HCT116 (cell line): Measurements from ENCODE around the gene RNF141. TPM values are rescaled to one million over a fixed set of nuclear protein-coding genes. Genes with fewer than 3 reads are reported as not detected.
A peak's percentile ranks its signal among the peaks of the same experiment; 100 is the strongest.

ENCODE experiments used
- ATAC-seq: fragments of 200-7000 bp; cut with Tn5 transposase; 2 replicates; pipeline ENCODE4 v1.9.1; 2020; ENCODE audit warnings: mild to moderate bottlenecking, moderate library complexity
- BruUV-seq: library from RNA; stranded (reverse); fragments of 400-500 nt; replicated peaks from 2 replicates; lab custom pipeline; 2021; lab: Mats Ljungman, UMichigan
- CTCF ChIA-PET: fragments of 300-600 bp; sonication (Branson Sonifier 250); formaldehyde crosslinking; loops from one replicate; lab custom pipeline; 2021; ENCODE audit warnings: antibody characterized with exemption; lab: Charles Lee
- POLR2A ChIA-PET: fragments of 300-600, 350-600 bp; sonication (Branson Sonifier 250); formaldehyde crosslinking; loops from one replicate; lab custom pipeline; 2021; ENCODE audit warnings: antibody characterized with exemption; lab: Charles Lee
- RAD21 ChIA-PET, 2 experiments: fragments of 300-600 bp; sonication (Branson Sonifier 250); formaldehyde crosslinking; loops; one replicate each; lab custom pipeline; 2023; ENCODE audit warnings: low total read pairs in 2 of 2; ENCODE audit not compliant: uncharacterized antibody in 2 of 2, unreplicated experiment in 2 of 2, low non-redundant PET in 1 of 2; lab: Charles Lee
- DNase-seq: peaks from one replicate; pipeline ENCODE4 v3.0.0-alpha.2; 2010; ENCODE audit warnings: low read depth, low spot score
- H2AFZ ChIP-seq: fragments of 200-600 bp; shearing (Covaris generic), sonication (generic); 2 replicates; pipeline ENCODE4 v1.6.1; 2017; ENCODE audit warnings: low read depth, mixed run types, mixed read lengths, antibody characterized with exemption, low read length; ENCODE audit not compliant: poor library complexity, severe bottlenecking
- H3K27ac ChIP-seq: 2 replicates; pipeline ENCODE4 v1.5.1; 2012; ENCODE audit warnings: low read depth, low read length
- H3K27me3 ChIP-seq: fragments of 200-600 bp; sonication (generic); 2 replicates; pipeline ENCODE4 v1.6.1; 2016; ENCODE audit warnings: mixed run types, low read length, mixed read lengths; ENCODE audit not compliant: insufficient read depth
- H3K36me3 ChIP-seq, 2 experiments: fragments of 200-500 bp in 1 of 2; fragments of 200-600 bp in 1 of 2; sonication (Bioruptor generic) in 1 of 2; sonication (generic) in 1 of 2; 2 replicates each; pipeline versions ENCODE4 v1.5.1 to v1.6.1; 2014 to 2016; ENCODE audit warnings: low read length in 2 of 2, inconsistent platforms in 1 of 2, mixed read lengths in 1 of 2, mixed run types in 1 of 2; ENCODE audit not compliant: insufficient read depth in 2 of 2, control insufficient read depth in 1 of 2
- H3K4me1 ChIP-seq, 2 experiments: fragments of 200-600 bp in 1 of 2; sonication (generic) in 1 of 2; 2 replicates each; pipeline versions ENCODE4 v1.5.1 to v1.6.1; 2012 to 2017; ENCODE audit warnings: low read length in 2 of 2, inconsistent platforms in 1 of 2, mild to moderate bottlenecking in 1 of 2, mixed read lengths in 1 of 2, mixed run types in 1 of 2, moderate library complexity in 1 of 2; ENCODE audit not compliant: insufficient read depth in 2 of 2, control insufficient read depth in 1 of 2
- H3K4me2 ChIP-seq: fragments of 200-600 bp; sonication (generic); 2 replicates; pipeline ENCODE4 v1.6.1; 2017; ENCODE audit warnings: mixed run types, low read length, mixed read lengths
- H3K4me3 ChIP-seq, 2 experiments: fragments of 200-600 bp in 1 of 2; sonication (generic) in 1 of 2; replicated peaks in 1 of 2; 2 replicates each; pipeline ENCODE4 v1.5.1; 2011 to 2016; ENCODE audit warnings: low read length in 2 of 2, control low read depth in 1 of 2, low read depth in 1 of 2, mild to moderate bottlenecking in 1 of 2, mixed read lengths in 1 of 2, mixed run types in 1 of 2
- H3K79me2 ChIP-seq: fragments of 200-600 bp; sonication (generic); 2 replicates; pipeline ENCODE4 v1.6.1; 2017; ENCODE audit warnings: mild to moderate bottlenecking, mixed run types, low read length, moderate library complexity, mixed read lengths; ENCODE audit not compliant: insufficient read depth
- H3K9ac ChIP-seq: fragments of 200-600 bp; sonication (generic); 2 replicates; pipeline ENCODE4 v1.6.1; 2016; ENCODE audit warnings: low read length, mixed read lengths
- H3K9me2 ChIP-seq: fragments of 200-600 bp; sonication (generic), shearing (Covaris generic); 2 replicates; pipeline ENCODE4 v1.6.1; 2017; ENCODE audit warnings: mixed run types, mild to moderate bottlenecking, moderate library complexity; ENCODE audit not compliant: insufficient read depth
- H3K9me3 ChIP-seq, 2 experiments: fragments of 200-500 bp in 1 of 2; fragments of 200-600 bp in 1 of 2; sonication (Bioruptor generic) in 1 of 2; sonication (generic) in 1 of 2; 2 replicates each; pipeline ENCODE4 v1.6.1; 2014 to 2017; ENCODE audit warnings: low read length in 2 of 2, mixed read lengths in 2 of 2, inconsistent platforms in 1 of 2, low read depth in 1 of 2, mild to moderate bottlenecking in 1 of 2, mixed run types in 1 of 2, moderate library complexity in 1 of 2; ENCODE audit not compliant: control insufficient read depth in 1 of 2, insufficient read depth in 1 of 2
- H4K20me1 ChIP-seq: fragments of 200-600 bp; sonication (generic), shearing (Covaris generic); 2 replicates; pipeline ENCODE4 v1.6.1; 2017; ENCODE audit warnings: mixed run types, mild to moderate bottlenecking, moderate library complexity; ENCODE audit not compliant: insufficient read depth
- CBX3 ChIP-seq: IDR thresholded peaks from 2 replicates; pipeline ENCODE4 v1.6.1; 2012; ENCODE audit warnings: low read depth
- CEBPB ChIP-seq: IDR thresholded peaks from 2 replicates; pipeline ENCODE4 v1.6.1; 2012; ENCODE audit warnings: low read depth
- ELF1 ChIP-seq: IDR thresholded peaks from 2 replicates; pipeline ENCODE4 v1.6.1; 2012; ENCODE audit warnings: low read depth, borderline replicate concordance
- EZH2 ChIP-seq: fragments of 200-600 bp; sonication (generic); IDR thresholded peaks from 2 replicates; pipeline ENCODE4 v1.6.1; 2017; ENCODE audit warnings: antibody characterized with exemption, mixed run types
- FOSL1 ChIP-seq: IDR thresholded peaks from 2 replicates; pipeline ENCODE4 v1.6.1; 2012; ENCODE audit warnings: low read depth
- JUND ChIP-seq: IDR thresholded peaks from 2 replicates; pipeline ENCODE4 v1.6.1; 2012
- POLR2AphosphoS5 ChIP-seq: IDR thresholded peaks from 2 replicates; pipeline ENCODE4 v1.6.1; 2011; ENCODE audit warnings: mild to moderate bottlenecking, low read depth, low read length, moderate library complexity
- RAD21 ChIP-seq: IDR thresholded peaks from 2 replicates; pipeline ENCODE4 v1.6.1; 2012; ENCODE audit warnings: low read depth, mild to moderate bottlenecking
- SIN3A ChIP-seq: IDR thresholded peaks from 2 replicates; pipeline ENCODE4 v1.6.1; 2012; ENCODE audit warnings: low read depth
- SP1 ChIP-seq: IDR thresholded peaks from 2 replicates; pipeline ENCODE4 v1.6.1; 2012; ENCODE audit warnings: low read depth
- TCF7L2 ChIP-seq: IDR thresholded peaks from 2 replicates; pipeline ENCODE4 v1.7.0; 2011; ENCODE audit warnings: borderline replicate concordance, inconsistent platforms; ENCODE audit not compliant: insufficient read depth, insufficient read length; ENCODE audit errors: extremely low read depth
- intact Hi-C: fragments of 100-400 bp; cut with micrococcal nuclease; formaldehyde crosslinking; loops from 2 replicates; pipeline ENCODE4 v1.10.0; 2022
- total RNA-seq: library from RNA; stranded (reverse); gene quantifications from one replicate; pipeline ENCODE4 v1.2.1, GENCODE V29; 2021; ENCODE audit not compliant: unreplicated experiment
- TF ChIP-seq, protein P1 (sequence below), 3 experiments: fragments of 200-600 bp in 1 of 3; sonication (generic) in 1 of 3; IDR thresholded peaks in 2 of 3; conservative IDR thresholded peaks in 1 of 3; 2 replicates each; pipeline ENCODE4 v1.5.1; 2012 to 2017; ENCODE audit warnings: low read depth in 2 of 3, low read length in 2 of 3, antibody characterized with exemption in 1 of 3, borderline replicate concordance in 1 of 3, control low read depth in 1 of 3, mild to moderate bottlenecking in 1 of 3, mixed read lengths in 1 of 3, mixed run types in 1 of 3, moderate library complexity in 1 of 3; ENCODE audit not compliant: insufficient read depth in 1 of 3
- TF ChIP-seq, protein P2 (sequence below): IDR thresholded peaks from 2 replicates; pipeline ENCODE4 v1.6.1; 2012

The RNF141 gene
- total RNA-seq, 1 experiment from 2014 or later = 133 TPM

DNA sequence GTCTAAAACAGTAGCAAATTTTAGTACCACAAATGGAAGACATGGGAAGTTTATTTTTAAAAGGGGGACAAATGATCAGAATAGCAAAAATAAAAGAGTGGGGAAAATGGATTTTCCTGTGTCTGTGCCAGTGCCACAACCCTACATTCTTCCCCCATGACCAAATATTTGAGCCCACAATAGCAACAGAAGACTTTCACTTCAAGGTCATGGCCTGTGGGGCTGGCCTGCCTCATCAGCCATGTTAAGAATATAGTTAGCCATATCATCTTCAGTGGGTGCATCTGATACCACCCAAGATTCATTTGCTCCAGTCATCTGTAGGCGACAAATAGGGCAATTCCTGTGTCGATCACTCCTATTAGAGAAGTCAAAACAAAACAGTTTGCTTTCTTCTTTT is 26.3 kb downstream of the RNF141 start:
- H3K79me2 ChIP-seq = peaks cover 57% of the 10 kb centered on the region
- peak overlapping the region; percentile 39 for H3K4me2 ChIP-seq
- RAD21 ChIA-PET = no interaction called here
- peak overlapping the region; percentile 21; the same call in 1 of the 2 replicates for H3K9ac ChIP-seq
- H3K4me1 ChIP-seq = peaks cover 23 to 60% of the 10 kb centered on the region in 2 experiments
- TF ChIP-seq SP1 (0 out of 2 replicates have a peak, but pooled peaks have one; percentile 15), SIN3A (no peak), POLR2AphosphoS5 (no peak)
- TF ChIP-seq, protein P1, sequence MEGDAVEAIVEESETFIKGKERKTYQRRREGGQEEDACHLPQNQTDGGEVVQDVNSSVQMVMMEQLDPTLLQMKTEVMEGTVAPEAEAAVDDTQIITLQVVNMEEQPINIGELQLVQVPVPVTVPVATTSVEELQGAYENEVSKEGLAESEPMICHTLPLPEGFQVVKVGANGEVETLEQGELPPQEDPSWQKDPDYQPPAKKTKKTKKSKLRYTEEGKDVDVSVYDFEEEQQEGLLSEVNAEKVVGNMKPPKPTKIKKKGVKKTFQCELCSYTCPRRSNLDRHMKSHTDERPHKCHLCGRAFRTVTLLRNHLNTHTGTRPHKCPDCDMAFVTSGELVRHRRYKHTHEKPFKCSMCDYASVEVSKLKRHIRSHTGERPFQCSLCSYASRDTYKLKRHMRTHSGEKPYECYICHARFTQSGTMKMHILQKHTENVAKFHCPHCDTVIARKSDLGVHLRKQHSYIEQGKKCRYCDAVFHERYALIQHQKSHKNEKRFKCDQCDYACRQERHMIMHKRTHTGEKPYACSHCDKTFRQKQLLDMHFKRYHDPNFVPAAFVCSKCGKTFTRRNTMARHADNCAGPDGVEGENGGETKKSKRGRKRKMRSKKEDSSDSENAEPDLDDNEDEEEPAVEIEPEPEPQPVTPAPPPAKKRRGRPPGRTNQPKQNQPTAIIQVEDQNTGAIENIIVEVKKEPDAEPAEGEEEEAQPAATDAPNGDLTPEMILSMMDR (IDR thresholded peaks at IDR 0.05 in 2 of 3, conservative IDR thresholded peaks at IDR 0.05 in 1 of 3; ENCODE audit: borderline replicate concordance in 1 of 3, insufficient read depth in 1 of 3, low read depth in 2 of 3, low read length in 2 of 3) = no peak
- intact Hi-C loops = loop anchor here (1.0 kb wide), 3 partner anchors 108 to 221 kb away; no protein-coding TSS in a partner anchor
- no peaks in the 10 kb centered on the region for H3K27me3 ChIP-seq
- no peak overlapping the region for H3K4me3 ChIP-seq
- peak overlapping the region; percentile 63; the same call in 1 of the 2 replicates for H3K27ac ChIP-seq
- BruUV-seq = no TSS peak
- H4K20me1 ChIP-seq = no peaks in the 10 kb centered on the region
- POLR2A ChIA-PET = no interaction called here
- no peak for DNase-seq
- H3K9me3 ChIP-seq = no peaks in the 10 kb centered on the region
- CTCF ChIA-PET = interaction anchor here (1.0 to 1.7 kb wide), 2 partner anchors 9 to 220 kb away, joined by 3 to 4 read pairs; no protein-coding TSS in a partner anchor
- H3K36me3 ChIP-seq = peaks cover 7 to 31% of the 10 kb centered on the region in 2 experiments; a peak in 3 of 4 replicates
- no peak overlapping the region for H2AFZ ChIP-seq
- no peaks in the 10 kb centered on the region for H3K9me2 ChIP-seq
- no peak for ATAC-seq

DNA sequence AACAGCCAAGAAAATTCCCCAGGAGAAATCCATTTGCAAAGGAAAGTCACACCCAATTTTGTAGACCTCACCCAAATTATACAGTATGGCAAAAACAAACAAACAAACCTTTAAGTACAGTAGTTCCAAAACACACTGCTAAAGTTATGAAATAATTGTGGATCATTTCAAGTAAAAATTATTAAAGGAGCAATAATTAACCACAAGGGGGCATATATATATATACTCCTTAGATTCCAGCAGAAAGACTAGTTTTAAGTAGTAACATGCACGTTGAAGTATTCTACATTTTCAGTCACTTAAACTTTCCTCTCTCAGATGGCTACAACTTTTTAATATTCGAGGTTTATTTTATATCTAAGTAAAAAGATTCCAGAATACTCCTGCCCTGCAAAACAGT is 26.8 kb downstream of the RNF141 start:
- peaks cover 3 to 26% of the 10 kb centered on the region in 2 experiments; a peak in 3 of 4 replicates for H3K36me3 ChIP-seq
- H3K9ac ChIP-seq = peak overlapping the region; percentile 21; the same call in 1 of the 2 replicates
- ChIA-PET POLR2A (no interaction called here), CTCF (interaction anchor here (1.0 to 1.7 kb wide), 3 partner anchors 9 to 221 kb away, joined by 3 to 4 read pairs (median 3); partner anchors contain the start of gene RNF141), RAD21 (no interaction called here)
- no TSS peak for BruUV-seq
- no peak for ATAC-seq
- H2AFZ ChIP-seq = no peak overlapping the region
- H3K9me2 ChIP-seq = no peaks in the 10 kb centered on the region
- H3K4me3 ChIP-seq = no peak overlapping the region
- peaks cover 23 to 55% of the 10 kb centered on the region in 2 experiments for H3K4me1 ChIP-seq
- no peak for DNase-seq
- no peaks in the 10 kb centered on the region for H3K27me3 ChIP-seq
- intact Hi-C loops = loop anchor here (1.0 kb wide), 3 partner anchors 108 to 221 kb away; no protein-coding TSS in a partner anchor
- H3K4me2 ChIP-seq = peak overlapping the region; percentile 39
- peaks cover 52% of the 10 kb centered on the region for H3K79me2 ChIP-seq
- no peaks in the 10 kb centered on the region for H4K20me1 ChIP-seq
- peak overlapping the region; percentile 63; the same call in 1 of the 2 replicates for H3K27ac ChIP-seq
- no peaks in the 10 kb centered on the region for H3K9me3 ChIP-seq
- no peak for TF ChIP-seq TCF7L2
- TF ChIP-seq CBX3 = no peak
- no peak for TF ChIP-seq EZH2
- no peak for TF ChIP-seq FOSL1
- TF ChIP-seq POLR2AphosphoS5 = no peak
- TF ChIP-seq RAD21 = peak; percentile 47; the same call in 1 of the 2 replicates
- TF ChIP-seq JUND = no peak
- TF ChIP-seq, protein P2, sequence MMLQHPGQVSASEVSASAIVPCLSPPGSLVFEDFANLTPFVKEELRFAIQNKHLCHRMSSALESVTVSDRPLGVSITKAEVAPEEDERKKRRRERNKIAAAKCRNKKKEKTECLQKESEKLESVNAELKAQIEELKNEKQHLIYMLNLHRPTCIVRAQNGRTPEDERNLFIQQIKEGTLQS = no peak
- TF ChIP-seq ELF1 = no peak
- TF ChIP-seq CEBPB = 0 out of 2 replicates have a peak, but pooled peaks have one; percentile 23
- TF ChIP-seq, protein P1 (IDR thresholded peaks at IDR 0.05 in 2 of 3, conservative IDR thresholded peaks at IDR 0.05 in 1 of 3; ENCODE audit: borderline replicate concordance in 1 of 3, insufficient read depth in 1 of 3, low read depth in 2 of 3, low read length in 2 of 3) = peak; percentile 16 to 51 (median 39); a peak in 3 of 6 replicates
